Fibroblast of lung (primary cell): ENCODE results near the gene TNIP1. TPM values are rescaled to one million over a fixed set of nuclear protein-coding genes. Genes with fewer than 3 reads are reported as not detected.

ENCODE experiments used
- DNase-seq, 2 donors: peaks; one replicate each; pipeline versions ENCODE4 v3.0.0 to v3.0.0-alpha.2; 2010; ENCODE audit warnings: low read depth in 2 of 2
- H2AFZ ChIP-seq: 2 replicates; pipeline ENCODE4 v1.5.1; 2012; ENCODE audit warnings: low read length, control low read depth, inconsistent platforms
- H3K27ac ChIP-seq: 2 replicates; pipeline ENCODE4 v1.5.1; 2011; ENCODE audit warnings: low read length, control low read depth; ENCODE audit not compliant: insufficient read depth
- H3K27me3 ChIP-seq: 2 replicates; pipeline ENCODE4 v1.5.1; 2011; ENCODE audit warnings: mild to moderate bottlenecking, low read length; ENCODE audit not compliant: control insufficient read depth, insufficient read depth
- H3K36me3 ChIP-seq: 2 replicates; pipeline ENCODE4 v1.5.1; 2011; ENCODE audit warnings: low read length; ENCODE audit not compliant: control insufficient read depth, insufficient read depth
- H3K4me1 ChIP-seq: 2 replicates; pipeline ENCODE4 v1.5.1; 2011; ENCODE audit warnings: low read length; ENCODE audit not compliant: control insufficient read depth, insufficient read depth; ENCODE audit errors: extremely low read depth
- H3K4me2 ChIP-seq: 2 replicates; pipeline ENCODE4 v1.5.1; 2011; ENCODE audit warnings: low read length, control low read depth; ENCODE audit not compliant: insufficient read depth; ENCODE audit errors: extremely low read depth
- H3K4me3 ChIP-seq, 4 experiments: fragments of 200-600 bp in 1 of 4; sonication (generic) in 1 of 4; replicated peaks in 1 of 4; 2 replicates each; pipeline ENCODE4 v1.5.1; 2011 to 2016; ENCODE audit warnings: low read length in 4 of 4, low read depth in 3 of 4, mild to moderate bottlenecking in 3 of 4, control low read depth in 2 of 4, inconsistent platforms in 1 of 4, mixed read lengths in 1 of 4; ENCODE audit not compliant: insufficient read depth in 1 of 4; ENCODE audit errors: control extremely low read depth in 1 of 4
- H3K79me2 ChIP-seq: 2 replicates; pipeline ENCODE4 v1.5.1; 2012; ENCODE audit warnings: mild to moderate bottlenecking, low read length, inconsistent platforms; ENCODE audit not compliant: control insufficient read depth, insufficient read depth
- H3K9ac ChIP-seq: 2 replicates; pipeline ENCODE4 v1.5.1; 2011; ENCODE audit warnings: mild to moderate bottlenecking, low read length, control low read depth; ENCODE audit not compliant: insufficient read depth
- H3K9me3 ChIP-seq: 2 replicates; pipeline ENCODE4 v1.5.1; 2012; ENCODE audit warnings: low read depth, low read length; ENCODE audit not compliant: control insufficient read depth, insufficient read depth
- H4K20me1 ChIP-seq: 2 replicates; pipeline ENCODE4 v1.5.1; 2011; ENCODE audit warnings: low read length; ENCODE audit not compliant: control insufficient read depth, insufficient read depth; ENCODE audit errors: extremely low read depth
- EZH2 ChIP-seq: IDR thresholded peaks from 2 replicates; pipeline ENCODE4 v1.5.1; 2012; ENCODE audit warnings: low read length, control low read depth, mild to moderate bottlenecking; ENCODE audit errors: missing control alignments
- polyA plus RNA-seq, 2 donors: library from polyadenylated mRNA; depleted of rRNA in 1 of 2; stranded (reverse) in 1 of 2; unstranded in 1 of 2; fragments of >200 nt; gene quantifications; 2 replicates each; pipeline ENCODE4 v1.2.1, GENCODE V29; 2011 to 2012; ENCODE audit warnings: missing spikeins in 1 of 2
- total RNA-seq: library from RNA; depleted of rRNA; stranded (reverse); fragments of >200 nt; gene quantifications from 2 replicates; pipeline ENCODE4 v1.2.1, GENCODE V29; 2014
- TF ChIP-seq, protein P1 (sequence below), 2 donors: IDR thresholded peaks in 1 of 2; conservative IDR thresholded peaks in 1 of 2; 1 replicate in 1 of 2; 2 replicates in 1 of 2; pipeline ENCODE4 v1.5.1; 2011 to 2012; ENCODE audit warnings: low read length in 2 of 2, control low read depth in 1 of 2, inconsistent platforms in 1 of 2, low read depth in 1 of 2, mild to moderate bottlenecking in 1 of 2

TNIP1 gene
- total and polyA plus RNA-seq, 2 donors (not counting 1 experiment from before 2014, with no cell fraction given), result 47.2 to 59.1 TPM

GRCh38 chr5:151008906-151009305, 71.9 kb downstream of the TNIP1 start:
- peaks cover 17% of the 10 kb centered on the region for H3K4me1 ChIP-seq
- no peak overlapping the region for H3K4me2 ChIP-seq
- TF ChIP-seq, protein P1, sequence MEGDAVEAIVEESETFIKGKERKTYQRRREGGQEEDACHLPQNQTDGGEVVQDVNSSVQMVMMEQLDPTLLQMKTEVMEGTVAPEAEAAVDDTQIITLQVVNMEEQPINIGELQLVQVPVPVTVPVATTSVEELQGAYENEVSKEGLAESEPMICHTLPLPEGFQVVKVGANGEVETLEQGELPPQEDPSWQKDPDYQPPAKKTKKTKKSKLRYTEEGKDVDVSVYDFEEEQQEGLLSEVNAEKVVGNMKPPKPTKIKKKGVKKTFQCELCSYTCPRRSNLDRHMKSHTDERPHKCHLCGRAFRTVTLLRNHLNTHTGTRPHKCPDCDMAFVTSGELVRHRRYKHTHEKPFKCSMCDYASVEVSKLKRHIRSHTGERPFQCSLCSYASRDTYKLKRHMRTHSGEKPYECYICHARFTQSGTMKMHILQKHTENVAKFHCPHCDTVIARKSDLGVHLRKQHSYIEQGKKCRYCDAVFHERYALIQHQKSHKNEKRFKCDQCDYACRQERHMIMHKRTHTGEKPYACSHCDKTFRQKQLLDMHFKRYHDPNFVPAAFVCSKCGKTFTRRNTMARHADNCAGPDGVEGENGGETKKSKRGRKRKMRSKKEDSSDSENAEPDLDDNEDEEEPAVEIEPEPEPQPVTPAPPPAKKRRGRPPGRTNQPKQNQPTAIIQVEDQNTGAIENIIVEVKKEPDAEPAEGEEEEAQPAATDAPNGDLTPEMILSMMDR (conservative IDR thresholded peaks at IDR 0.05 in 1 of 2, IDR thresholded peaks at IDR 0.05 in 1 of 2; ENCODE audit: low read depth in 1 of 2, low read length in 2 of 2), result no peak
- no peak for TF ChIP-seq EZH2
- no peak for DNase-seq
- no peak overlapping the region for H3K4me3 ChIP-seq
- H2AFZ ChIP-seq, result no peak overlapping the region
- H3K27ac ChIP-seq, result no peak overlapping the region
- no peaks in the 10 kb centered on the region for H3K36me3 ChIP-seq
- no peak overlapping the region for H3K9ac ChIP-seq
- no peaks in the 10 kb centered on the region for H4K20me1 ChIP-seq
- H3K27me3 ChIP-seq, result no peaks in the 10 kb centered on the region
- no peaks in the 10 kb centered on the region for H3K9me3 ChIP-seq
- H3K79me2 ChIP-seq, result no peaks in the 10 kb centered on the region

GRCh38 chr5:151008210-151008491, 72.7 kb downstream of the TNIP1 start:
- H2AFZ ChIP-seq, result no peak overlapping the region
- H3K36me3 ChIP-seq, result no peaks in the 10 kb centered on the region
- H3K4me3 ChIP-seq, result no peak overlapping the region
- peaks cover 17% of the 10 kb centered on the region for H3K4me1 ChIP-seq
- no peaks in the 10 kb centered on the region for H4K20me1 ChIP-seq
- no peak overlapping the region for H3K4me2 ChIP-seq
- TF ChIP-seq, protein P1 (conservative IDR thresholded peaks at IDR 0.05 in 1 of 2, IDR thresholded peaks at IDR 0.05 in 1 of 2; ENCODE audit: low read depth in 1 of 2, low read length in 2 of 2), result no peak
- TF ChIP-seq EZH2, result no peak
- H3K79me2 ChIP-seq, result no peaks in the 10 kb centered on the region
- H3K27me3 ChIP-seq, result no peaks in the 10 kb centered on the region
- no peaks in the 10 kb centered on the region for H3K9me3 ChIP-seq
- no peak overlapping the region for H3K9ac ChIP-seq
- no peak for DNase-seq
- no peak overlapping the region for H3K27ac ChIP-seq

GRCh38 chr5:151007430-151008209, 73.2 kb downstream of the TNIP1 start:
- Histone ChIP-seq H2AFZ (no peak overlapping the region), H3K4me3 (no peak overlapping the region), H3K4me1 (peaks cover 17% of the 10 kb centered on the region), H4K20me1 (no peaks in the 10 kb centered on the region), H3K9me3 (no peaks in the 10 kb centered on the region), H3K36me3 (no peaks in the 10 kb centered on the region), H3K27ac (no peak overlapping the region), H3K27me3 (no peaks in the 10 kb centered on the region), H3K9ac (no peak overlapping the region), H3K4me2 (no peak overlapping the region), H3K79me2 (no peaks in the 10 kb centered on the region)
- TF ChIP-seq, protein P1 (conservative IDR thresholded peaks at IDR 0.05 in 1 of 2, IDR thresholded peaks at IDR 0.05 in 1 of 2; ENCODE audit: low read depth in 1 of 2, low read length in 2 of 2), result no peak
- no peak for TF ChIP-seq EZH2
- DNase-seq, result peak in 1 of 2 donors; percentile 31
